ENCODE measurements around the gene HOXB8.
A peak's percentile ranks its signal among the peaks of the same experiment; 100 is the strongest.

The HOXB8 gene

GRCh38 chr17:48610282-48611211, 4.5 kb downstream of the HOXB8 start, which contains the start of gene HOXB7:
TSS of gene HOXB7 (minus strand) at chr17:48611017. CDS start at chr17:48610918, 99 bp downstream.
- peak; percentile 86 for FAIRE-seq

- no peak for FAIRE-seq
Measured at GRCh38 chr17:48609759-48610281, 5.3 kb downstream of the HOXB8 start.

GRCh38 chr17:48609033-48609432, 6.1 kb downstream of the HOXB8 start:
- no peak for FAIRE-seq

- FAIRE-seq = no peak
Measured at GRCh38 chr17:48608494-48608834, 6.6 kb downstream of the HOXB8 start.

- FAIRE-seq = no peak
Measured at GRCh38 chr17:48606892-48607614, 8.0 kb downstream of the HOXB8 start.

- FAIRE-seq = no peak
Measured at GRCh38 chr17:48605991-48606891, 8.9 kb downstream of the HOXB8 start.

- FAIRE-seq = no peak
Measured at GRCh38 chr17:48605409-48605919, 9.6 kb downstream of the HOXB8 start.

GRCh38 chr17:48604770-48605329, 10.2 kb downstream of the HOXB8 start, which contains the start of gene HOXB6:
TSS of gene HOXB6 (minus strand) at chr17:48604986. CDS start at chr17:48598150, 6,836 bp downstream.
- FAIRE-seq = no peak

- no peak for FAIRE-seq
Measured at GRCh38 chr17:48603959-48604769, 10.9 kb downstream of the HOXB8 start.

GRCh38 chr17:48601539-48602425, 13.3 kb downstream of the HOXB8 start:
- no peak for FAIRE-seq

GRCh38 chr17:48601207-48601538, 13.9 kb downstream of the HOXB8 start:
- no peak for FAIRE-seq

- no peak for FAIRE-seq
Measured at GRCh38 chr17:48600244-48601098, 14.6 kb downstream of the HOXB8 start.

GRCh38 chr17:48599354-48599753, 15.7 kb downstream of the HOXB8 start:
- FAIRE-seq = no peak

GRCh38 chr17:48598736-48599135, 16.4 kb downstream of the HOXB8 start:
- no peak for FAIRE-seq

GRCh38 chr17:48597778-48598631, 17.1 kb downstream of the HOXB8 start:
- FAIRE-seq = peak; percentile 72

- FAIRE-seq = no peak
Measured at GRCh38 chr17:48597528-48597777, 17.6 kb downstream of the HOXB8 start.

- FAIRE-seq = no peak
Measured at GRCh38 chr17:48596735-48597527, 18.2 kb downstream of the HOXB8 start.
